HG03095 (cell line): ENCODE measurements around the gene CYTH3.
"Not testable (repeated sequence)": the region's sequence is repeated elsewhere in the genome, so short reads cannot be mapped to it uniquely, and the experiment has no call there.

Experiments
- ATAC-seq: cut with Tn5 transposase; IDR thresholded peaks from one replicate; pipeline ENCODE4 v1.9.1; 2021; ENCODE audit warnings: moderate library complexity; ENCODE audit not compliant: unreplicated experiment

Gene CYTH3

DNA sequence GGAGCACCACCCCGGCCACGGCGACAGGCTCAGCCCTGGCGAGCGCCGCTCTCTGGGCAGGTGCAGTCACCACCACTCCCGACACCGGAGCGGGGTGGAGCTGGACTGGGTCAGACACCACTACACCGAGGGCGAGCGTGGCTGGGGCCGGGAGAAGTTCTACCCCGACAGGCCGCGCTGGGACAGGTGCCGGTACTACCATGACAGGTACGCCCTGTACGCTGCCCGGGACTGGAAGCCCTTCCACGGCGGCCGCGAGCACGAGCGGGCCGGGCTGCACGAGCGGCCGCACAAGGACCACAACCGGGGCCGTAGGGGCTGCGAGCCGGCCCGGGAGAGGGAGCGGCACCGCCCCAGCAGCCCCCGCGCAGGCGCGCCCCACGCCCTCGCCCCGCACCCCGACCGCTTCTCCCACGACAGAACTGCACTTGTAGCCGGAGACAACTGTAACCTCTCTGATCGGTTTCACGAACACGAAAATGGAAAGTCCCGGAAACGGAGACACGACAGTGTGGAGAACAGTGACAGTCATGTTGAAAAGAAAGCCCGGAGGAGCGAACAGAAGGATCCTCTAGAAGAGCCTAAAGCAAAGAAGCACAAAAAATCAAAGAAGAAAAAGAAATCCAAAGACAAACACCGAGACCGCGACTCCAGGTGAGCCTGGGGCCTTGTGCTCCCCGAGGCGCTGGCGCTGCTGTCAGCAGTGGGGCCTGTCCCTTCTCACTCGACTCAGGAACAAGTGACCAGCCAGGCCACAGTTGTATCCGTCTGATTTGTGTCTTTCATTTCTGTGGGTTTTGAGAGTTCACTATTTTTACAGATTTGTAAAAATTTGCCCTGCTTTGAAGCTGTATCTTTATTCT, 117.7 kb downstream of the CYTH3 start:
- no peak for ATAC-seq

DNA sequence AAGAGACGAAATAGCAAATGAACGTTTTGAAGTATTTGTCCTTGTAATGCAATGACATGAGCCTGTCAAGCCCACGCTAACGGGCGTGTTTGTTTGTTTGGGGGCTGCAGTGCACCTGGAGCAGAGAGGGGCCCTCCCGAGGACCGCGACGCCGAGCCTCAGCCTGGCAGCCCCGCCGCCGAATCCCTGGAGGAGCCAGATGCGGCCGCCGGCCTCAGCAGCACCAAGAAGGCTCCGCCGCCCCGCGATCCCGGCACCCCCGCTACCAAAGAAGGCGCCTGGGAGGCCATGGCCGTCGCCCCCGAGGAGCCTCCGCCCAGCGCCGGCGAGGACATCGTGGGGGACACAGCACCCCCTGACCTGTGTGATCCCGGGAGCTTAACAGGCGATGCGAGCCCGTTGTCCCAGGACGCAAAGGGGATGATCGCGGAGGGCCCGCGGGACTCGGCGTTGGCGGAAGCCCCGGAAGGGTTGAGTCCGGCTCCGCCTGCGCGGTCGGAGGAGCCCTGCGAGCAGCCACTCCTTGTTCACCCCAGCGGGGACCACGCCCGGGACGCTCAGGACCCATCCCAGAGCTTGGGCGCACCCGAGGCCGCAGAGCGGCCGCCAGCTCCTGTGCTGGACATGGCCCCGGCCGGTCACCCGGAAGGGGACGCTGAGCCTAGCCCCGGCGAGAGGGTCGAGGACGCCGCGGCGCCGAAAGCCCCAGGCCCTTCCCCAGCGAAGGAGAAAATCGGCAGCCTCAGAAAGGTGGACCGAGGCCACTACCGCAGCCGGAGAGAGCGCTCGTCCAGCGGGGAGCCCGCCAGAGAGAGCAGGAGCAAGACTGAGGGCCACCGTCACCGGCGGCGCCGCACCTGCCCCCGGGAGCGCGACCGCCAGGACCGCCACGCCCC, 118.5 kb downstream of the CYTH3 start:
- no peak for ATAC-seq

DNA sequence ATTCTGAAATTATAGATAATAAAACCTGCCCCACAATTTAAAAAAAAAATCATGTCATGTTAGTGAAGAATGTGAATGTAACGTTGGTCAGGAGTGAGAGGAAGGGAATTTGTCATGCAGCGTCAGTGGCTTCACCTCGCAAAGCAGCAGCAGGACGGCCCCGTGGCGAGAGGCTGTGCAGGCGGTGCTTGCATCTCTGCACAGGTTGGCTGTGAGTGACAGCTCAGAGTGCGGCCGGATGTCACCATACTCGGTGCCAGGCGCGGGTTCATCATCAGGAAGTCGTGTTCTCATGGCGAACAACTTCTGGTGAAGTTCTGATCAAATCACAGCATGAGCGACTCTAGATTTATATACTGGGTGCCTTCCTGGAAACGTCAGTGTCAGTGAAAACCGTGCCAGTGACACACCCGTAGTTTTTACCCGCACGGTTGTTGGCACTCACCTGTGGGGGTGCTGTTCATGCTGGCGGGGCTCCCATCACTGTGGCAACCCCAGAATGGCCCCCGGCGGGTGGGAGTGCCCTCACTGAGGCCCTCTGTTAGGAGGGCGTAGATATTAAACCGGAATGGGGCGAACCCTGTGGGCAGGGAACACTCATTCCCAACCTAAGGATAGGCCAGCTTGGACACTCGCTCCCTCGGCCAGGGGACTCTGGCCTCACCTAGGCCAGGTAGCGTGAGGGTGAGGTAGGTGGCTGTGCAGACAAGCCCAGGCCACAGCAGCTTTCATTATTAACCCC, 120.3 kb downstream of the CYTH3 start:
- ATAC-seq: no peak

DNA sequence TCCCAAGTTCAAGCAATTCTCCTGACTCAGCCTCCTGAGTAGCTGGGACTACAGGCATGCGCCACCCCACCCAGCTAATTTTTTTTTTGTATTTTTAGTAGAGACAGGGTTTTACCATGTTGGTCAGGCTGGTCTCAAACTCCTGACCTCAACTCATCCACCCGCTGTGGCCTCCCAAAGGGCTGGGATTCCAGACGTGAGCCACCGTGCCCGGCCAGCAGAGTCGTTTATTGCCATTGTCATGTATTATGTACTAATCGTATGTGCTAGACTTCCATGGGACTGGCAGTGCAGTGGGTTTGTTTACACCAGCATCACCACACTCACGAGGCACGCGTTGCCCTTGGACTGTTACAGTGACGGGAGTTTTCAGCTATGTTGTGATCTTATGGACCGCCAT, 120.9 kb downstream of the CYTH3 start:
- not testable (repeated sequence) for ATAC-seq

DNA sequence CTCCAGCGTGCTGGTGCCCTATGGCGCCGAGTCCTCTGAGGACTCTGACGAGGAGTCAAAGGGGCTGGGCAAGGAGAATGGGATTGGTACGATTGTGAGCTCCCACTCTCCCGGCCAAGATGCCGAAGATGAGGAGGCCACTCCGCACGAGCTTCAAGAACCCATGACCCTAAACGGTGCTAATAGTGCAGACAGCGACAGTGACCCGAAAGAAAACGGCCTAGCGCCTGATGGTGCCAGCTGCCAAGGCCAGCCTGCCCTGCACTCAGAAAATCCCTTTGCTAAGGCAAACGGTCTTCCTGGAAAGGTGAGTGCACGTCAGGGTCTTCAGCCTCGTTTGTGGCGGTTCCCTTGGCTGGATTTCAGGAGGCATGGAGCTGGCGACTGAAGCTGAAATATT, 122.4 kb downstream of the CYTH3 start:
- ATAC-seq: no peak

DNA sequence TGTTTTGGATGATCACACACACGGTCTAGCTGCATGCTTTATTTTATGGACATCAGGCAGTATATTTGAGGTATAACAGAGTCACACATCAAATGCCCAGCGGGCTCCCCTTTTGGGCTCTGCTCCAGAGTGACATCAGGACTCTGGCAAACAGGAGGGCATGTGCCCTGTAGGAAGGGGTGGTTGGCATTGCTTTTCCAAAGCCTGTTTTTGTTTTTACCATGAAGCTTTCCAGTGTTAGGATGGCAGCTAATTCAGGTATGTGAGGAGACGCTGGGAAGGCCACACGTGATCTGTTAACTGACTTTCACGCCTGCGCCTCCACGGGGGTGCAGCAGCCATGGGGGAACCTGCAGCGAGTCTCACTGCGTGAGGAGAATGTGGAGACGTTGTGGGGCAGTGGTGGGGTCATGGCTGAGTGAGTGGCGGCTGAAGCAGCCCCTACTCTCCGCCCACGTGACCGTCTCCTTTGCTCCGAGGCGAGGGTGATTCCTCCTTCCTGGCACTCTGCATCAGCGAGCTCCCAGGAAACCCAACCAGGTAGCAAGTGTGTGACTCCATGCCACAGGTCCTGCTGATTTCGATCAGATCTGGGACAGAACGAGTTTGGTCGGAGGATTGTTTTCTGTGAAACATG, 123.6 kb downstream of the CYTH3 start:
- no peak for ATAC-seq

DNA sequence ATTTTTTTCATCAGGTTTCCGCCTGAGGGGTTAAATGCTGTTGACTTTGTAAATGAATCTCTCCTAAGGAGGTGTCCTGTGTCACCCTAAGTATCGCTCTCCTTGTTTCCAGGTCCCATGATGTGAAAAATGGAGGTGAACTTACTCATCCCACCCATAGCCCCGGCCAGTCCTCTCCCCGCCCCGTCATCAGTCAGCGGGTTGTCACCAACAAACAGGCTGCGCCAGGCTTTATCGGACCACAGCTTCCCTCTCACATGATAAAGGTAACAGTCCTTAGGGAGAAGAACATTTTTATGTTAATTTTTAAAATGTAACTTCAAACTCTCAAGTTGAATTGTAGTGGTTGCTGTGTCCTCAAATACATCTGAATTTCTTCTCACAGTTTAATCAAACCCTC, 124.8 kb downstream of the CYTH3 start:
- ATAC-seq: no peak

DNA sequence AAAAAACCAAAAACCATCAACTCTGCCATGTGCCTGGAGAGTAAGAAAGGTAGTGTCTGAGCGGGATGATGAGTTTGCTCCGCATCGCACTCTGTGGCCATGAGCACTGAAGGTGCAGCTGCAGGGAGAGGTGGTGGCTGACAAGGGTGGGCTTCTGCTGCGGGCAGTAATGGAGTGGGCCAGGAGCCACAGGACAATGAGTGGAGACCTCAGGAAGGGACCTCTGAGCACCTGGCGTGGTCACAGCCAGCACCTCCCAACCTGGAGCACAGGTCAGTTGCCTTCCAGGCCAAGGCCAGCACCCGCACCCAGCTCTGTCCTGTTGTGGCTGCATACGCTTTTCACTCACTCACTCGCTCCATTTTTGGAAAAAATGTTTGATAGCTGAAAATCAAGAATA, 125.8 kb downstream of the CYTH3 start:
- ATAC-seq: no peak

DNA sequence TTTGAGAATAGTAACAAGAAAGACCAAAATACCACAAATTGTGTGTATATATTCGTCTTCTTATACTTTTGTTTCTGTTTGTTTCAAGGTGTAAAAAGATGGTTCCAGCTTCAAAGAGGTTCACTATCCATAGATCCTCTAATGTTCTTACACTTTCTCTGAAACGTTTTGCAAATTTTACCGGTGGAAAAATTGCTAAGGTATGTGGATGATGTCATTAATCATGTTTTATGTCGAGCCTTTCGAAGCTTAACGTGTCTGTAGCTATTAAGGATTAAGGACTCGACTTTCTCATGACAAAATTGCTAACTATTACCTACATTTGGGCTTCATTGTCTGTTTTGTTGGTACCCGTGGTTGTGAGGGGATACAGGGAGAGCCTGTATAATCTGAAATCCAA, 128.4 kb downstream of the CYTH3 start:
- no peak for ATAC-seq

DNA sequence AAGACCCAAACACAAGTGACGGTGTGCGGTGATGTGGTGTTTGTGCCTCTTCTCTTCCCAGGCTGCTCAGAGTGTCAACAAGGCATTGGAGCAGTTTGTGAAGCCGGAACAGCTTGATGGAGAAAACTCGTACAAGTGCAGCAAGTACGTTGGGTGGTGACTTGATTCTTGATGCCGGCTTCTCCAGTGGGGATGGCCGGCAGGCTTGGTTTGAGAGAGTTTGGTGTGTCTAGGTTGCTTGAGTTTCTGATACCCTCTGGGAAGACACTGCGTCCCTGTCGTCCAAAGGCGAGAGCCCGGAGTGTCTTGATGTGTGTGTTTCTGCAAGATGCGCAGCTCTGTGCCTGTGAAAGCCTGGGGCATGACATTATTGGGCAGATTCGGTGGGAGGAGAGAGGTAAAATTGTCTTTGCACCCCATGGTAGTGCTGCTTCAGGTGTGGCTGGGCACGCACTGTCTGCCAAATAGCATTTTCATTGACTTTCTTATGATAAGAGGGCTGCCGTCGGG, 129.5 kb downstream of the CYTH3 start:
- no peak for ATAC-seq

DNA sequence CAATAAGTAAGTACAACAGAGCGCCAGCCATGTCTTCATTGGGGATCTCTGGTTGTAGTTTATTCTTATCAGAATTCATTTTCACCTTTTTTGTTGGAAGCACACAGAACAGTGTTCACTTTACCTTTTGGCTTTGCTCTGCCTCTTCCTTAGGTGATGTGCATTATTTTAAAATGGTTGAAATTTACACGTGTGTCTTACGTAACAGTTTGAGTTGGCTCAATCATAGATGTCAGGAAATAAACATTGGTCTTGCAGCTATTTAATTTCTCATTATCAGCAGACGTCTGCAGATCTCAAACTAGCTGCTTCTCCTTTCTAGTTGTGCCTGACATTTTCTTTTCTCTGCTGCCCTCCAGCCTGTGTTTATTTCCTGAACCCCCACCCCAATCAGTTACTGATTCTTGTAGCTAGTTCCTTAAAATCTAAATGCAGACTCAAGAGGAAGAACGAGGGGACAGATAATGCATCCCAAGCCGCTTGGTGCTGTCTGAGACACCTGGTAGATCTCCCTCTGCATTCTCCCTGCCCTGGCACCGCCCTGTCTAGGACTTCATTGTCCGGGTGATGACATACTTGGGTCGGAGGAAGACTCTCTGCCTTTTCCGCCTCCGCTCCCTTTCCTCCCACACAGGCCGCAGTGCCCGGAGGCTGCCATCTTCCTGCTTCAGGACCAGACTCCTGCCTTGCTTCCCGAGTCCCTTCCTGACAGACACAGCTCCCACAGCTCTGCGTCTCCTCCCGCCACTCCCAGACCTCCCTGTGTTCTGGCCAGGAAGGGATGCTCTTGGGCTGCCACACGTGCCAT, 133.0 kb downstream of the CYTH3 start:
- no peak for ATAC-seq

DNA sequence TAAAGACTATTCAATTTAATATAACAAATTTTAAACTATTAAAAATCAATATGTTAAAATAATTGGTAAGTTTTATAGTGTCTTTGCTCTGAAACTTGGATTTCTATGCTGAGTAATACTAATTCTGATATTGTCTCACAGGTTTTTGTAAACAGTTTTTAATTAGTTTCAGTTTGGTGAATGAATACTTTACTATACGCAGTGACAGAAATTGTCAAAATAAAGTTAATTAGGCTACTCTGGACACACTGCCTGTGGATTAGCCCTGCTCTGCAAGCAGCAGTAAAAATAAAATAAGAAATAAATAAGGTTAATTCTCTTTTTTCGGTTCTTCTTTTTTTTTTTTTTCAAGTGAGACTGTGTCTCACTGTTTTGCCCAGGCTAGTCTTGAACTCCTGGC, 135.9 kb downstream of the CYTH3 start:
- no peak for ATAC-seq

DNA sequence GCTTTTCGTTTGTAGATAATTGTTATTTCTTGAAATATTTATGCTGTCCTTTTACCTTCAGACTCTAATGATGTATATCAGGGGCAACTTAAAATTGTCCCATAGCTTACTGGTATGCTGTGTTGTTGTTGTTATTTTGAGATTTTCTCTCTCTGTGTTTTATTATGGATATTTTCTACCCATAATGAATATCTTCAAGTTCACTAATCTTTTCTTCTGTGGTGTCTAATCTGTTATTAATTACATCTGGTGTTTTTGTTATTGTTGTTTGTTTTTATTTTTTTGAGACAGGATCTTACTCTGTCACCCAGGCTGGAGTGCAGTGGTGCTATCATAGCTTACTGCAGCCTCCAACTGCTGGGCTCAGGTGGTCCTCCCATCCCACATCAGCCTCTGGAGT, 139.2 kb downstream of the CYTH3 start:
- no peak for ATAC-seq

DNA sequence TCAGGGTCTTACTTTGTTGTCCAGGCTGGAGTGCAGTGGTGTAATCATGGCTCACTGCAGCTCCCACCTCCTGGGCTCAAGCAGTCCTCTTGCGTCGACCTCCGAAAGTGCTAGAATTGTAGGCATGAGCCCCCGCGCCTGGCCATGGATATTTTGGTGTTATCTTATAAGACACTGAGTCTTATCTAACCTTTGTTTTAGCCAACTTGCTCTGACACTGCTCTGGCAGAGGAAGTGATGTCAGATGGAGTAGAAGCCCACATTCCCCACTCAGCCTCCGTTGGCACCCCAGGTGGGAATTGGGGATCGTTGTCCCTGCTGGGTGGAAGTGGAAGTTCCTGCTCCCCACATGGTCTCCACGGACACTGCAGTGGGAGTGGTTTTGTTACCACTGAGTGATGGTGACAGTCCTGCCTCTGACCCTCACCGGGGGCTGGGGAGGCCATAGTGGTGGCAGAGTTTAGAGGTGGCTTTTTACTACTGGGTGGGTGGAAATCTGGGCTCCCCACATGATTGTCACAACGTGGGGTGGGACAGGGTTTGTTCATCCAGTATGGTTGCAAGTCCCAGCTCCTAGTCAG, 142.3 kb downstream of the CYTH3 start:
- ATAC-seq: no peak

DNA sequence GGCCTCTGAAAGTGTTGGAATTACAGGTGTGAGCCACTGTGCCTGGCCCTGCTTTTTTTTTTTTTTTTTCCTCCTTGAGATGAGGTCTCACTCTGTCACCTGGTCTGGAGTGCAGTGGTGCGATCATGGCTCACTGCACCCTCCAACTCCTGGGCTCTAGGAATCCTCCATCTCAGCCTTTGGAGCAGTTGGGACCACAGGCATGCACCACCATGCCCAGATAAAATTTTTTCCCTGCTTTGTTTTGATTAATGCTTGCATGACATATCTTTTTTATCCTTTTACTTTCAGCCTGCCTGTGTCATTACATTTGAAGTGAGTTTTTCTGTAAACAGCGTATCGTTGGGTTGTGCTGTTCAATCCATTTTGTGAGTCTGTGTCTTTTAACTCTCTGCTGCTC, 144.2 kb downstream of the CYTH3 start:
- no peak for ATAC-seq

DNA sequence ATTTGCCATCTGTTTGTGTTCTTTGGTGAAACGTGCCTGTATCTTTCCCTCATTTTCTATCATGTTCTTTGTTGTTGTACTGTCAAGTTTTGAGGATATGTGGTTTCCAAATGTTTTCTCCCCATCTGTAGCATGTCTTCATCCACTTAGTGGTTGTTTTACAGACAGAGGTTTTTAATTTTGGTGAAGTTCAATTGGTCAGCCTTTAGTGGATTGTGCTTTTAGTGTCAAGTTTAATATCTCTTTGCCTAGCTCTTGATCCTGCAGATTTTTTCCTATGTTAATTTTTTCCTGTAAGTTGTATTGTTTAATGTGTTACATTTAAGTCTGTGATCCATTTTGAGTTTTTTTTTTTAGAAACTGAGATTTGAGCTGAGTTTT, 145.3 kb downstream of the CYTH3 start:
- ATAC-seq: no peak

DNA sequence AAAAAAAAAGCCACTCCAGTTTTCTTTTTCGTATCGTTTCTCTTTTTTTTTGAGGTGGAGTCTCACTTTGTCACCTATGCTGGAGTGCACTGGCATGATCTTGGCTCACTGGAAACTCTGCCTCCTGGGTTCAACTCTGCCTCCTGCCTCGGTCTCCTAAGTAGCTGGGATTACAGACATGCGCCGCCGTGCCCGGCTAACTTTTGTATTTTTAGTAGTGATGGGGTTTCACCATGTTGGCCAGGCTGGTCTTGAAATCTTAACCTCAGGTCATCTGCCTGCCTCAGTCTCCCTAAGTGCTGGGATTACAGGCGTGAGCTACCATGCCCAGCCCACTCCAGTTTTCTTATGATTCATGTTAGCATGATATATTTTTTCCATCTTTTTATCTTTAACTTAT, 148.6 kb downstream of the CYTH3 start:
- ATAC-seq: no peak

DNA sequence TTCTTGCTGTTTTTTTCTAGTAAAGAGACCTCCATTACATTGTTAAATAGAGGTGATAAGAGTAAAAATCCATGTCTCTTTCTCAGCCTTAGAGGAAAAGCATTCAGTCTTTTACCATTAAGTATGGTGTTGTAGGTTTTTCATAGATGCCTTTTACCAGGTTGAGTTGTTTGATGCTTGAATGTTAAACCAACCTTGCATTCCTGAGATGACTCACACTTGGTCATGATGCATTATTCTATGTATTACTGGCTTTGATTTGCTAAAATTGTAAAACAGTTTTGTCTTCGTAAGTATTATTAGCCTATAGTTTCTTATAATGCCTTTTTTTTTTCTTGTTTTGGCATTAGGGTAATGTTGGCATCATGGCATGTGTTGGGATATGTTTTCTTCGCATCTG, 151.3 kb downstream of the CYTH3 start:
- no peak for ATAC-seq

DNA sequence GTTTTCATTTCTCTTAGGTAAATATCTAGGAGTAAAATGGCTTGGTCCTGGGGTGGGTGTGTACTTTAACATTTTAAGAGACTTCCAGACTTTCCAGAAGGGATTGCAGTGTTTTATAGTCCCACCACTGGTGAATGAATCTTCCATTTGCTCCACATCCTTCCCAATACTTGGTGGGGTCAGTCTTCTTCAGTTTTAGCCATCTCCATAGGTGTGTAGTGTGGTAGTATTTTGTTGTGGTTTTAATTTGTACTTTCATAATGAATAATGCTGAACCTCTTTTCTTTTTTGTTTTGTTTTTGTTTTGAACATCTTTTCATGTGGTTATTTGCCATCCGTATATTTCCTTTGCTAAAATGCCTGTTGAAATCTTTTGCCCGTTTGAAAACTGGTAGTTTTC, 154.9 kb downstream of the CYTH3 start:
- ATAC-seq: no peak

DNA sequence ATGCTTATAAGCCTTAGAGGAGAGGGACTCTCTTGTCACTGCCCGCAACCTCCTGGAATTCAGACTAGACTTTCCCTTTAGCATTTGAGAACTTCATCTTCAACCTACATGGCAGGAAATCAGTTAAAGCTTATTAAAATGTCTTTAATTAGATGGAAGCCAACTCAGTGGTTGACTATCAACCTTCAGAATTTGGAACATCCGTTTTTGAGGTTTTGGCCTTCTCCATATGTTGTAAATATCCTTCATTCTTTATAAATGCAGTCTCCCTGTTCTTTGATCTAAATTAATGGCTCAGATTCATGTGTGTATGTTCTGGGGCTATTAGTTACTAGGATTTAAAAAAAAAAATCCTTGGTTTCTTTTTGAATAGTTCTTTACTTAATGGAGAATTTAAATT, 156.2 kb downstream of the CYTH3 start:
- no peak for ATAC-seq
